ENCODE data around the gene PLXNA3. TPM values are rescaled to one million over a fixed set of nuclear protein-coding genes. Genes with fewer than 3 reads are reported as not detected.
A peak's percentile ranks its signal among the peaks of the same experiment; 100 is the strongest.

Gene PLXNA3
- total RNA-seq, 1 experiment from 2014 or later = 7.5 TPM

GRCh38 chrX:154435171-154435733 lies 22.8 kb upstream of the PLXNA3 start:
- DNase-seq (ENCODE audit: low read depth) = no peak

- DNase-seq (ENCODE audit: low read depth) = no peak
Observed at GRCh38 chrX:154436374-154436982, 21.6 kb upstream of the PLXNA3 start.

GRCh38 chrX:154436983-154437752 lies 20.9 kb upstream of the PLXNA3 start, which contains the start of gene GDI1:
GDI1 (plus strand) TSS chrX:154437154; CDS start chrX:154437255, 101 bp downstream.
- DNase-seq (ENCODE audit: low read depth) = peak; percentile 43

GRCh38 chrX:154437971-154438893 lies 19.8 kb upstream of the PLXNA3 start:
- no peak for DNase-seq (ENCODE audit: low read depth)

GRCh38 chrX:154439841-154440240 lies 18.2 kb upstream of the PLXNA3 start:
- DNase-seq (ENCODE audit: low read depth) = no peak

- no peak for DNase-seq (ENCODE audit: low read depth)
Observed at GRCh38 chrX:154440623-154441357, 17.3 kb upstream of the PLXNA3 start.

- no peak for DNase-seq (ENCODE audit: low read depth)
Observed at GRCh38 chrX:154441564-154441963, 16.5 kb upstream of the PLXNA3 start.

GRCh38 chrX:154441984-154442707 lies 15.9 kb upstream of the PLXNA3 start:
- no peak for DNase-seq (ENCODE audit: low read depth)

GRCh38 chrX:154443479-154443910 lies 14.6 kb upstream of the PLXNA3 start:
- no peak for DNase-seq (ENCODE audit: low read depth)

- DNase-seq (ENCODE audit: low read depth) = peak; percentile 50
Observed at GRCh38 chrX:154443992-154444754, 13.9 kb upstream of the PLXNA3 start, which contains the start of gene FAM50A. FAM50A (plus strand) TSS chrX:154444141; CDS start chrX:154444236, 95 bp downstream.

GRCh38 chrX:154444755-154445246 lies 13.3 kb upstream of the PLXNA3 start:
- DNase-seq (ENCODE audit: low read depth) = no peak

- no peak for DNase-seq (ENCODE audit: low read depth)
Observed at GRCh38 chrX:154445776-154446175, 12.3 kb upstream of the PLXNA3 start.

- DNase-seq (ENCODE audit: low read depth) = no peak
Observed at GRCh38 chrX:154446430-154446829, 11.7 kb upstream of the PLXNA3 start.

- no peak for DNase-seq (ENCODE audit: low read depth)
Observed at GRCh38 chrX:154448484-154448883, 9.6 kb upstream of the PLXNA3 start.

- no peak for DNase-seq (ENCODE audit: low read depth)
Observed at GRCh38 chrX:154449618-154450017, 8.5 kb upstream of the PLXNA3 start.

GRCh38 chrX:154450312-154450711 lies 7.8 kb upstream of the PLXNA3 start:
- DNase-seq (ENCODE audit: low read depth) = no peak

GRCh38 chrX:154452823-154453222 lies 5.3 kb upstream of the PLXNA3 start:
- DNase-seq (ENCODE audit: low read depth) = no peak

GRCh38 chrX:154457491-154458115 lies 478 bp upstream of the PLXNA3 start:
- DNase-seq (ENCODE audit: low read depth) = no peak
